HCT116 (cell line): ENCODE measurements around the gene TAF1B. TPM values are rescaled to one million over a fixed set of nuclear protein-coding genes. Genes with fewer than 3 reads are reported as not detected.
"Not testable (repeated sequence)": the region's sequence is repeated elsewhere in the genome, so short reads cannot be mapped to it uniquely, and the experiment has no call there.

Experiments
- ATAC-seq: fragments of 200-7000 bp; cut with Tn5 transposase; 2 replicates; pipeline ENCODE4 v1.9.1; 2020; ENCODE audit warnings: mild to moderate bottlenecking, moderate library complexity
- BruUV-seq: library from RNA; stranded (reverse); fragments of 400-500 nt; replicated peaks from 2 replicates; lab custom pipeline; 2021; lab: Mats Ljungman, UMichigan
- CTCF ChIA-PET: fragments of 300-600 bp; sonication (Branson Sonifier 250); formaldehyde crosslinking; loops from one replicate; lab custom pipeline; 2021; ENCODE audit warnings: antibody characterized with exemption; lab: Charles Lee
- POLR2A ChIA-PET: fragments of 300-600, 350-600 bp; sonication (Branson Sonifier 250); formaldehyde crosslinking; loops from one replicate; lab custom pipeline; 2021; ENCODE audit warnings: antibody characterized with exemption; lab: Charles Lee
- RAD21 ChIA-PET, 2 experiments: fragments of 300-600 bp; sonication (Branson Sonifier 250); formaldehyde crosslinking; loops; one replicate each; lab custom pipeline; 2023; ENCODE audit warnings: low total read pairs in 2 of 2; ENCODE audit not compliant: uncharacterized antibody in 2 of 2, unreplicated experiment in 2 of 2, low non-redundant PET in 1 of 2; lab: Charles Lee
- DNase-seq: peaks from one replicate; pipeline ENCODE4 v3.0.0-alpha.2; 2010; ENCODE audit warnings: low read depth, low spot score
- H2AFZ ChIP-seq: fragments of 200-600 bp; shearing (Covaris generic), sonication (generic); 2 replicates; pipeline ENCODE4 v1.6.1; 2017; ENCODE audit warnings: low read depth, mixed run types, mixed read lengths, antibody characterized with exemption, low read length; ENCODE audit not compliant: poor library complexity, severe bottlenecking
- H3K27ac ChIP-seq: 2 replicates; pipeline ENCODE4 v1.5.1; 2012; ENCODE audit warnings: low read depth, low read length
- H3K27me3 ChIP-seq: fragments of 200-600 bp; sonication (generic); 2 replicates; pipeline ENCODE4 v1.6.1; 2016; ENCODE audit warnings: mixed run types, low read length, mixed read lengths; ENCODE audit not compliant: insufficient read depth
- H3K36me3 ChIP-seq, 2 experiments: fragments of 200-500 bp in 1 of 2; fragments of 200-600 bp in 1 of 2; sonication (Bioruptor generic) in 1 of 2; sonication (generic) in 1 of 2; 2 replicates each; pipeline versions ENCODE4 v1.5.1 to v1.6.1; 2014 to 2016; ENCODE audit warnings: low read length in 2 of 2, inconsistent platforms in 1 of 2, mixed read lengths in 1 of 2, mixed run types in 1 of 2; ENCODE audit not compliant: insufficient read depth in 2 of 2, control insufficient read depth in 1 of 2
- H3K4me1 ChIP-seq, 2 experiments: fragments of 200-600 bp in 1 of 2; sonication (generic) in 1 of 2; 2 replicates each; pipeline versions ENCODE4 v1.5.1 to v1.6.1; 2012 to 2017; ENCODE audit warnings: low read length in 2 of 2, inconsistent platforms in 1 of 2, mild to moderate bottlenecking in 1 of 2, mixed read lengths in 1 of 2, mixed run types in 1 of 2, moderate library complexity in 1 of 2; ENCODE audit not compliant: insufficient read depth in 2 of 2, control insufficient read depth in 1 of 2
- H3K4me2 ChIP-seq: fragments of 200-600 bp; sonication (generic); 2 replicates; pipeline ENCODE4 v1.6.1; 2017; ENCODE audit warnings: mixed run types, low read length, mixed read lengths
- H3K4me3 ChIP-seq, 2 experiments: fragments of 200-600 bp in 1 of 2; sonication (generic) in 1 of 2; replicated peaks in 1 of 2; 2 replicates each; pipeline ENCODE4 v1.5.1; 2011 to 2016; ENCODE audit warnings: low read length in 2 of 2, control low read depth in 1 of 2, low read depth in 1 of 2, mild to moderate bottlenecking in 1 of 2, mixed read lengths in 1 of 2, mixed run types in 1 of 2
- H3K79me2 ChIP-seq: fragments of 200-600 bp; sonication (generic); 2 replicates; pipeline ENCODE4 v1.6.1; 2017; ENCODE audit warnings: mild to moderate bottlenecking, mixed run types, low read length, moderate library complexity, mixed read lengths; ENCODE audit not compliant: insufficient read depth
- H3K9ac ChIP-seq: fragments of 200-600 bp; sonication (generic); 2 replicates; pipeline ENCODE4 v1.6.1; 2016; ENCODE audit warnings: low read length, mixed read lengths
- H3K9me2 ChIP-seq: fragments of 200-600 bp; sonication (generic), shearing (Covaris generic); 2 replicates; pipeline ENCODE4 v1.6.1; 2017; ENCODE audit warnings: mixed run types, mild to moderate bottlenecking, moderate library complexity; ENCODE audit not compliant: insufficient read depth
- H3K9me3 ChIP-seq, 2 experiments: fragments of 200-500 bp in 1 of 2; fragments of 200-600 bp in 1 of 2; sonication (Bioruptor generic) in 1 of 2; sonication (generic) in 1 of 2; 2 replicates each; pipeline ENCODE4 v1.6.1; 2014 to 2017; ENCODE audit warnings: low read length in 2 of 2, mixed read lengths in 2 of 2, inconsistent platforms in 1 of 2, low read depth in 1 of 2, mild to moderate bottlenecking in 1 of 2, mixed run types in 1 of 2, moderate library complexity in 1 of 2; ENCODE audit not compliant: control insufficient read depth in 1 of 2, insufficient read depth in 1 of 2
- H4K20me1 ChIP-seq: fragments of 200-600 bp; sonication (generic), shearing (Covaris generic); 2 replicates; pipeline ENCODE4 v1.6.1; 2017; ENCODE audit warnings: mixed run types, mild to moderate bottlenecking, moderate library complexity; ENCODE audit not compliant: insufficient read depth
- CEBPB ChIP-seq: IDR thresholded peaks from 2 replicates; pipeline ENCODE4 v1.6.1; 2012; ENCODE audit warnings: low read depth
- ELF1 ChIP-seq: IDR thresholded peaks from 2 replicates; pipeline ENCODE4 v1.6.1; 2012; ENCODE audit warnings: low read depth, borderline replicate concordance
- FOSL1 ChIP-seq: IDR thresholded peaks from 2 replicates; pipeline ENCODE4 v1.6.1; 2012; ENCODE audit warnings: low read depth
- MAX ChIP-seq: IDR thresholded peaks from 2 replicates; pipeline ENCODE4 v1.6.1; 2012
- POLR2A ChIP-seq: IDR thresholded peaks from 2 replicates; pipeline ENCODE4 v1.7.0; 2011; ENCODE audit warnings: borderline replicate concordance; ENCODE audit not compliant: insufficient read depth, insufficient read length; ENCODE audit errors: extremely low read depth
- SP1 ChIP-seq: IDR thresholded peaks from 2 replicates; pipeline ENCODE4 v1.6.1; 2012; ENCODE audit warnings: low read depth
- SRF ChIP-seq: IDR thresholded peaks from 2 replicates; pipeline ENCODE4 v1.6.1; 2012; ENCODE audit warnings: low read depth
- TCF7L2 ChIP-seq: IDR thresholded peaks from 2 replicates; pipeline ENCODE4 v1.7.0; 2011; ENCODE audit warnings: borderline replicate concordance, inconsistent platforms; ENCODE audit not compliant: insufficient read depth, insufficient read length; ENCODE audit errors: extremely low read depth
- YY1 ChIP-seq: IDR thresholded peaks from 2 replicates; pipeline ENCODE4 v1.6.1; 2011; ENCODE audit warnings: low read length, low read depth, moderate library complexity, mild to moderate bottlenecking; ENCODE audit not compliant: insufficient replicate concordance; ENCODE audit errors: extremely low read depth
- intact Hi-C: fragments of 100-400 bp; cut with micrococcal nuclease; formaldehyde crosslinking; loops from 2 replicates; pipeline ENCODE4 v1.10.0; 2022
- total RNA-seq: library from RNA; stranded (reverse); gene quantifications from one replicate; pipeline ENCODE4 v1.2.1, GENCODE V29; 2021; ENCODE audit not compliant: unreplicated experiment
- TF ChIP-seq, protein P1 (sequence below): IDR thresholded peaks from 2 replicates; pipeline ENCODE4 v1.6.1; 2012

TAF1B gene
- total RNA-seq, 1 experiment from 2014 or later = 27.9 TPM

- POLR2A ChIA-PET = interaction anchor here (2.4 kb wide), 1 partner anchor 11 kb away, joined by 10 read pairs; the partner anchor contains the start of gene TAF1B
- CTCF ChIA-PET = interaction anchor here (1.1 to 1.2 kb wide), 2 partner anchors 12 to 153 kb away, joined by 3 to 5 read pairs; partner anchors contain the start of gene TAF1B
Measured at GRCh38 chr2:9831670-9832069, 11.6 kb upstream of the TAF1B start.

GRCh38 chr2:9832586-9832985, 10.7 kb upstream of the TAF1B start:
- Histone ChIP-seq H3K4me1 (peaks cover 31 to 51% of the 10 kb centered on the region in 2 experiments), H3K27ac (no peak overlapping the region)
- TF ChIP-seq ELF1 = no peak
- TF ChIP-seq, protein P1, sequence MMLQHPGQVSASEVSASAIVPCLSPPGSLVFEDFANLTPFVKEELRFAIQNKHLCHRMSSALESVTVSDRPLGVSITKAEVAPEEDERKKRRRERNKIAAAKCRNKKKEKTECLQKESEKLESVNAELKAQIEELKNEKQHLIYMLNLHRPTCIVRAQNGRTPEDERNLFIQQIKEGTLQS = no peak
- TF ChIP-seq CEBPB = no peak
- TF ChIP-seq FOSL1 = no peak
- TF ChIP-seq POLR2A = no peak

More at GRCh38 chr2:9831670-9832069, 11.6 kb upstream of the TAF1B start:
- H4K20me1 ChIP-seq = no peaks in the 10 kb centered on the region
- DNase-seq = no peak
- no peaks in the 10 kb centered on the region for H3K36me3 ChIP-seq
- no peak for TF ChIP-seq SP1
- no peak for TF ChIP-seq SRF
- TF ChIP-seq YY1 = no peak
- no peak for TF ChIP-seq ELF1
- TF ChIP-seq CEBPB = no peak
- TF ChIP-seq MAX = no peak
- TF ChIP-seq TCF7L2 = no peak
- TF ChIP-seq, all 23 proteins: peak for 0
- no peak overlapping the region for H2AFZ ChIP-seq
- H3K27ac ChIP-seq = no peak overlapping the region
- peaks cover 26 to 42% of the 10 kb centered on the region in 2 experiments for H3K4me1 ChIP-seq
- no peaks in the 10 kb centered on the region for H3K9me3 ChIP-seq
- H3K9ac ChIP-seq = no peak overlapping the region
- RAD21 ChIA-PET = no interaction called here
- intact Hi-C loops = no loop called here
- H3K27me3 ChIP-seq = no peaks in the 10 kb centered on the region
- peak overlapping the region; percentile 65; the same call in 1 of the 2 replicates for H3K4me2 ChIP-seq
- no peak for ATAC-seq
- no peaks in the 10 kb centered on the region for H3K9me2 ChIP-seq
- BruUV-seq = no TSS peak
- no peaks in the 10 kb centered on the region for H3K79me2 ChIP-seq
- no peak overlapping the region for H3K4me3 ChIP-seq

DNA sequence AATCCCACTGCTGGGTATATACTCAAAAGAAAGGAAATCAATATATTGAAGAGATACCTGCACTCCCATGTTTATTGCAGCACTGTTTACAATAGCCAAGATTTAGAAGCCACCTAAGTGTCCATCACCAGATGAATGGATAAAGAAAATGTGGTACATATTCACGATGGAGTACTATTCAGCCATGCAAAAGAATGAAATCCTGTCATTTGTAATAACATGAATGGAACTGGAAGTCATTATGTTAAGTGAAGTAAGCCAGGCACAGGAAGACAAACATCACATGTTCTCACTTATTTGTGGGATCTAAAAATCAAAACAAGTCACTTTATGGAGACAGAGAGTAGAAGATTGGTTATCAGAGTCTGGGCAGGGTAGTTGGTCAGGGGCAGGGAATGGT, 8.2 kb upstream of the TAF1B start:
- H4K20me1 ChIP-seq, ATAC-seq, H3K36me3 ChIP-seq, H3K27ac ChIP-seq, DNase-seq, H3K4me3 ChIP-seq, BruUV-seq, H3K9me2 ChIP-seq, H3K9me3 ChIP-seq, H3K79me2 ChIP-seq, RAD21 ChIA-PET, CTCF ChIA-PET, H2AFZ ChIP-seq, intact Hi-C loops, H3K27me3 ChIP-seq, POLR2A ChIA-PET, H3K4me2 ChIP-seq, H3K9ac ChIP-seq: not testable (repeated sequence)
- peaks cover 19 to 38% of the 10 kb centered on the region in 2 experiments for H3K4me1 ChIP-seq

More at GRCh38 chr2:9832586-9832985, 10.7 kb upstream of the TAF1B start:
- no TSS peak for BruUV-seq
- POLR2A ChIA-PET = no interaction called here
- H3K4me3 ChIP-seq = no peak overlapping the region
- H4K20me1 ChIP-seq = no peaks in the 10 kb centered on the region
- no peak for ATAC-seq
- RAD21 ChIA-PET = no interaction called here
- H3K36me3 ChIP-seq = no peaks in the 10 kb centered on the region
- CTCF ChIA-PET = no interaction called here
- intact Hi-C loops = no loop called here
- H3K9me2 ChIP-seq = no peaks in the 10 kb centered on the region
- no peak for DNase-seq
- no peak overlapping the region for H3K9ac ChIP-seq
- H2AFZ ChIP-seq = no peak overlapping the region
- no peaks in the 10 kb centered on the region for H3K9me3 ChIP-seq
- no peak overlapping the region for H3K4me2 ChIP-seq
- H3K27me3 ChIP-seq = no peaks in the 10 kb centered on the region
- H3K79me2 ChIP-seq = no peaks in the 10 kb centered on the region
